GM19438 (cell line): ENCODE measurements around the gene ADAMTS17.

Experiments
- ATAC-seq: cut with Tn5 transposase; IDR thresholded peaks from one replicate; pipeline ENCODE4 v1.9.1; 2021; ENCODE audit warnings: low read depth; ENCODE audit not compliant: unreplicated experiment

Gene ADAMTS17

GRCh38 chr15:100005715-100006114 lies 336.1 kb downstream of the ADAMTS17 start:
- no peak for ATAC-seq

DNA sequence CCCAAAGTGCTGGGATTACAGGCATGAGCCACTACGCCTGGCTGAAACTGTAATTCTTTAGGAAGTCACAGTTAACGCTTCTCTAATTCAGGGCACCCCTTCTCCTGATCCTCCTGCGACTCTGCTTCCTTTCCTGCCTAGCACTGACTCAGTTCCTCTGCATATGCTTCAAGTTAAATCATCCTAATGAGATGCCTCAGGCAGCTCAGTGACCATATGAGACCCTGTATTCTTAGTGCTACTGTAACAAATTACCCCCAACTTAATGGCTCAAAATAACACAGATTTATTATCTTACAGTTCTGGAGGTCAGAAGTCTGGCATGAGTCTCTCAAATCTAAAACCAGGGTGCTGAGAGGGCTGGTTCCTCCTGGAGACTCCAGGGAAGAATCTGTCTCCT lies 336.8 kb downstream of the ADAMTS17 start:
- no peak for ATAC-seq

GRCh38 chr15:100002787-100003536 lies 338.8 kb downstream of the ADAMTS17 start:
- no peak for ATAC-seq

DNA sequence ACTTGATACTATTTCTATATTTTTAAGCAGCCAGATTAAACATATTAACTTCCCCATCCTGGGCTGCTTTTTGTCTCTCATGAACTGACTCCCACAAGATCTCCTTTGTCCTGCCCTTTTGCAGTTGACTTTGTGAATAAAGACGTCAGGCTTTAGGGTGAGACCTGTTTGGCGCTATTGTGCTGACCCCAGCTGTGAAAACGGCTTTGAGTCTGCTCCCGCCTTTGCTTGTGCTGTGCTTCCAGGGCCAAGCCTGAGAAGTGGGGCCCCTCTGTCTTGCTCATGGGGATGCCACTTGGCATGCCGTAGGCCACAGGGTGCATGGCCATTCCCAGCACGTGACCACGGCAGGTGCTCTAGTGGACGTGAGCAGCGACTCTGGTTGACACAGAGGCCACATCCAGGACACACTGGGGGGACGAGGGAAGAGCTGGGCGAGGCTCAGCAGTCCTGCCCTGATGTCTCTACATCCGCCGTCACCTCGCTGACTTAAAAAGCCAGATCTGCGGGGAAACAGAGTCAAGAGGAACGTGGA lies 339.6 kb downstream of the ADAMTS17 start:
- no peak for ATAC-seq

DNA sequence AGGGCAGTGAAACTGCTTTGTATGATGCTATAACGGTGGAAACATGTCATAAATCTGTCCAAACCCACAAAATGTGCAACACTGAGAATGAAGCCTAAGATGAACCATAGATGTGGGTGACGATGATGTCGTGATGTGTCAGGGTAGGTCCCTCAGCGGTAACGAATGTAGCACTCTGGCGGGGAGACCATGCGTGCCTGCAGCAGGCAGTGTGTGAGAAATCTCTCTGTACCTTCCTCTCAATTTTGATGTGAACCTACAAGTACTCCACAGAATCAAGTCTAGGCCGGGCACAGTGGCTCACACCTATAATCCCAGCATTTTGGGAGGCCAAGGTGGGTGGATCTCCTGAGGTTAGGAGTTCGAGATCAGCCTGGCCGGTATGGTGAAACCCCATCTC lies 340.4 kb downstream of the ADAMTS17 start:
- no peak for ATAC-seq

DNA sequence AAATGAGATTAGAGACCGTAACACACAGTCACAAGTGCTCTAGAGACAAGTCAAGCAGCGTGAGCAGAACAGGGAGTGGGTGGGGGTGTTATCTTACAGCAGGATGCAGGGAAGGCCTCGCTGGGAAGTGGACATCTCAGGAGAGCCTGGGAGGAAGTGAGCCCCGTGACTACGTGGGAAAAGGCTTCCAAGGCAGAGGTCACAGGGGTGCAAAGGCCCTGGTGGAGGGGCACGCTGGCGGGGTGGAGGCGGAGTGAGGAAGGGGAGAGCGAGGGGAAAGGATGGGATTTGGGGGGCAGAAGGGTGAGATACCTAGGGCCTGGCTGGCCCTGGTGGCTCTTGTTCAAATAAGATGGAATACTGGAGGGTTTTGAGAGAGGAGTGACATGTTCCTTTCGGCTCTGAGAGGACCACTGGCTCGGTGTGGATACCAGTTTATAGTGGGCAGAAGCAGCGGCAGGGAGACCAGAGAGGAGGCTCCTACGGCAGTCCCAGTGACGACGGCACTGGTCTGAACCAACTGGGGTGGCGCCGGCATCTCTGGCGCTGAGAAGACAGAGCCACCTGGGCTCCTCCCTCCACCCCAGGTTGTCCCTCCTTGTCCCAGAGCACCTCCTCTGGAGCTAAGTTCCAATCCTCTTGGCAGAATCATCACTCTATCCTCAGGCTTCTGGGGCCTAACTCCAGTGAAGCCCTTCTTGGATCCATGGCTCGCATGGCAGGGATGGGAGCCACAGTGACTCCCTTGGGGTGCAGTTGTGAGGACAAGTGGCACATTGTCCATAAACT lies 342.3 kb downstream of the ADAMTS17 start:
- ATAC-seq: no peak

DNA sequence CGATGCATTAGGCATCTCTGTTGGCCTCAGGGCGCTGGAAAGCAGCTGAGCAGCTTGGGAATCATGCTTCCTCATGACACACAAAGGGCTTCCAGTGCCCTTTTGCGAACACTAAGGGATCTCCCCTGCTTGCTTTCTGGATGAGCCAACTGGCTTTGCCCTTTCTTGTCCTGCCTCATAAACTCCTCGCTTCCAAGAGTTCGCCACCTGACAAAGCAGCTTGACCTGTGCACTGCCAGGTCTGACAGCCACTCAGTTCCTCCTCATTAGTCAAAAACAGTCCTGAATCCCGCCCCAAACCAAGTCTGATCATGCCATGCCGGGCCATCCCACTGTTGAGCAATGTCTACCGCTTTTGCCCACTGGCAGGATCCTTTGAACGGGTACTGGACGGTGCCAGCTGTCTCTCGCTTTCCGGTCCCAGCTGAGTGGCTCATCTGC lies 343.1 kb downstream of the ADAMTS17 start:
- no peak for ATAC-seq

- no peak for ATAC-seq
Observed at GRCh38 chr15:99997112-99997651, 344.6 kb downstream of the ADAMTS17 start.

DNA sequence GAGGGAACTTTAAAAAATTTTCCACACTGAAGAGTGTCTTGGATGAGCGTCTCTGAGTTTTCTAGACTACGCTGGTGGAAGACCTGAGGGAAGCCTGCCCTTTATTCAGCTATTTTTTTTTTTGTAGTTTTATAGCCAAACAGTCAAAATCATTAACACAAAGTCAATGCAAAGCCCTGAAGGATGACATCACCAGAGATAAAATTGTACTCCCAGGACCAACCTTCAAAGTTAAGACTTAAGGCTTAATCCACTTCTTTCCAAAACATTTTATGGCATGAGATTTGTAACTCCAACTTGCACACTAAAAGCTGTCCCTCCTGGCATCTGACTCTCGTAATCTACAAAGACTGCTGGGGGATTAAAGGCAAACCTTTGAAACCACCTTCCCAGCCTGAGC lies 345.1 kb downstream of the ADAMTS17 start:
- ATAC-seq: no peak

GRCh38 chr15:99995543-99995942 lies 346.2 kb downstream of the ADAMTS17 start:
- no peak for ATAC-seq

- ATAC-seq: no peak
Observed at GRCh38 chr15:99994849-99995248, 346.9 kb downstream of the ADAMTS17 start.

DNA sequence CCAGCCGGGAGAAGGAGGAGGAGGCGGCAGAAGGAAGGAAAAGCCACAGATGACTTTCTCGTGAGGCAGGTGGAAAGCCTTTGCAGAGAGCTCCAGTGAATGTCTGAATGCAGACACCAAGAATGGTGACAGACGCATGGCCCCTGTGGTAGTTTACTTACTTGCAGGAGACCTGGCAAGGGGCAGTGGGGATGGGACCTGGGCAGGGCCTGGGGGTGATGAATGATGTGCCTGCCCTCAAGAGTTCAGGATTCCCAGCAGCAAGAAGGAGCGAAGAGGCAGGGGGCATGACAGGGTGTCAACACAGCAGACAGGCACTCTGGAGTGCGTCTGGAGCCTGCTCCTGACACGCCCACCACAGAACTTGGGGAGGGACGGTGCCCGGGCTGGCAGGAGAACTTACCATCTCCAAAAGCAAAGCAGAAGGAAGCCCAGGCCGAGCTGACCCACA lies 348.1 kb downstream of the ADAMTS17 start:
- ATAC-seq: no peak

DNA sequence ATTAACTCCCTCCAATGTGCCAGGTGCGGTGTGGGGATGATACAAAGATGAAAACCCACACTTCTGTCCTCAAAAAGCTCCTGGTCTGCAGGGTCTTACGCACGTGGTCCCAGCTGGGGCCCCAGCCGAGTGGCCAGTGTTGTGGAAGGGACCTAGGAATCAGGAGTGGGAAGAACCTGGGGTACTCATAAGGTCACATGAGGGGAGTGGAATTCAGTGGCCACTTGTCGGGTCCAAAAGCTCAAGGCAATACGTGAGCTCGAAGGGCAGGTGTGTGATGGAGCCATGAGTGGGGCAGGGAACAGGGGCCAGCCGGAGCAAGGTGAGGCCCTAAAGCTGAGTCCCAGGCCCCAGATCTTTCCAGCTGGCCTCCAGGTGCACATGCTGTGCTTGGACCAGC lies 348.5 kb downstream of the ADAMTS17 start:
- no peak for ATAC-seq

DNA sequence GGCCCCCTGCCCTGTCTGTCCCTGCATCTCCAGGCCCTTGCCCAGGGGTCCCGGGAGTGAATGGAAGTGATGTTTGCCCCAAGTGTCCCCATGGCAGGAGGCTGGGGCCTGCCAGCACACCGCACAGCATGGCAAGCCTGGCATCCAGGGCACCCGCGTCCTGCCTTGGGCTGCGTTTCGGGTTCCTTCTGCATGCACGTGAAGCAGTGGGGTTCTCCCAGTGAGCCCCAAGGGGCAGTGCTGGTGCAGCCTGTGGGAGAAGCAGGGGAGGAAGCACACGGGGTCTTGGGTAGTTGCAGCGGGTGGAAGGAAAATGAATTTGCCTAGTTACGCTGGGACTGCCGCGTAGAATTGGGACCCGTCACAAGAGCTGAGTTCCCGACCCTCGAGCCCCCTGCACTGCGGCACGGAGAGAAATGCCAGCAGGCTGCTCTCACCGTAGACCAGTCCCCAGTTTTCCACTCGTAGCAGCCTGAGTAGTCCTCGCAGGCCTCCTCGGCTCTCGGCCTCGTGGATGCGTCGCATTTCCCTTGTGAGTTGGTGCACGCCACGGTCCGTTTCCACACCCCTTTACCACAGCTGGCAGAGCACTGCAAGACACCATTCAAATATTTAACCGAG lies 349.1 kb downstream of the ADAMTS17 start:
- no peak for ATAC-seq

- no peak for ATAC-seq
Observed at GRCh38 chr15:99989095-99989494, 352.7 kb downstream of the ADAMTS17 start.

- ATAC-seq: no peak
Observed at GRCh38 chr15:99987701-99988100, 354.1 kb downstream of the ADAMTS17 start.

DNA sequence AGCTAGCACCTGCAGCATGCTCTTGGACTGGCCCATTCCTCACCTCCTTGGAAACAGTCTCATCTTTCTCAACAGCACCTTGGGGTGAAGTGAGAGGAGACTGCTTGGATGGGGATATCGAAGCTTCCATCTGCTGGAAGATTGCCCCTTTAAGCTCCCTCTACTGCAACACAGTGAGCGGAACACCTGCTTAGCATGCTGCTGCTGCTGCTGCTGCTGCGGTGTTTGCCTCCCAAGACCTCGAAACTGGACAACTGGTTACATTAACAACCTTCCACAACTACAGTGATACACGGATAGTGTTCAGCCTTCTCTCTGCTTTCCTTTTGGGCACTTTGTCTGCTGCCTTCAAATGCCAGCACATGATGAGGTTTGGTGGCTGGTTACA lies 354.7 kb downstream of the ADAMTS17 start:
- ATAC-seq: no peak

DNA sequence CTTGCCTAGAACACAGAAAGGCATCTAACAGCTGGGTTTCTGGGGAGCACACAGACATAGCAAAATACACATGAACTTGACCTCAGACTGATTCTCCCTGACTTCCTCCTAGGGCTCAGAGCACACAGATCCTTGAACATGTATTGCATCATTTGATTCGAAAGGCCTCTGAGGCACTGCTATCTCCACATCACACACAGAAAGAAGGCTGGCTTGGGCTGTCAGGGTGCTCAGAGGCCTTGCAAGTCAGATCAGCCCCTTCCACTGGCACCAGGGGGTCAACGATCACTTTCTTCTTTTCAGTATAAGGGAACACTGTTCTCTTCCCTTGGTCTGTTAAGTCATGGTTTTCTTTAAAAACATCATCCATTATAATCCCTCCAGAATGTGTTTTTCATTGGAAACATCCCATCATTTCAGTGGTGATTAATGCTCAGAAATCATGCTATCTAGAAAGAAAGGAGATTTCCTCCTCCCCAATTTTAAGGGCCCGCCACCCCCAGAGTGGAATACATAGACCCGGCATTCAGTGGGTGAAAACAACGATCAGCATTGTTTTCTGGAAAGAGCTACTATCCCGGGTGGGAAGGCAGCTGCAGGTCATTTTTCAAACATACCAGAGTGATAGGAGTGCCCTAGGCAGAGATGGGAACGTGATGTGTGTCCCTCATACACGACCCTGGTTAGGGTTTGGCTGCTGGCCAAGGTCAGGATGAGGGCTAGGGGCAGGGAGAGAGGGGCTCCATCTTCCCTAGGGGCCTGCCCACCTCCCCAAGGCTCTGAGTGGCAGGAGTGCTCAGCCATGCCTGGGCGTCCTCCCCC lies 355.3 kb downstream of the ADAMTS17 start:
- no peak for ATAC-seq

DNA sequence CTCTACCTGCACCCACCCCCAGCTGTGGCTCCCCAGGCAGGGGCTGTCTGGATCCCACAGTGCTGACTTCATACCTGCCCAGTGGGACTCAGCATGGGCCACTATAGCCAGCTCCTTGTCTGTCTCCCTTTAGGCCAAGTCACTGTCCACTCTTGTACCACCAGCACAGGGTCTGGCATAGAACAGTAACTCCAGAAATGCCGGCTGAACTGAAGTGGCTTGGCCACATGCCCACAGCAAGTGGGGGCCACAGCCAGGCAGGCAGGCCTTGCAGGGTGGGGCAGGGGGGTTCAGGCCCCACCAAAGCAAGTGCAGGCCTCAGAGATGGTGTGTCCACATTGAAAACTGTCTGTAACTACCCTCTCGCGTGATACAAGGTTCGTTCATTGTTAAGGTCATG lies 355.9 kb downstream of the ADAMTS17 start:
- ATAC-seq: no peak
